Ramos (cell line): Measurements from ENCODE around the gene MTHFSD.

ENCODE experiments used
- in situ Hi-C: fragments of 300-500 bp; cut with MboI; formaldehyde crosslinking; loops from one replicate; pipeline ENCODE4 v1.14.3; 2022; ENCODE audit warnings: low sequenced_read_pairs; ENCODE audit not compliant: unreplicated experiment

MTHFSD gene

GRCh38 chr16:86508028-86508946, 46.7 kb downstream of the MTHFSD start:
- in situ Hi-C loops = no loop called here

GRCh38 chr16:86507173-86508027, 47.6 kb downstream of the MTHFSD start:
- in situ Hi-C loops = no loop called here

- in situ Hi-C loops = no loop called here
These were observed 48.9 kb downstream of the MTHFSD start for GRCh38 chr16:86505899-86506864.

GRCh38 chr16:86505185-86505898, 49.7 kb downstream of the MTHFSD start:
- in situ Hi-C loops = no loop called here

- in situ Hi-C loops = no loop called here
These were observed 50.5 kb downstream of the MTHFSD start for GRCh38 chr16:86504315-86505184.

- in situ Hi-C loops = no loop called here
These were observed 51.2 kb downstream of the MTHFSD start for GRCh38 chr16:86503830-86504229.

GRCh38 chr16:86502856-86503748, 51.9 kb downstream of the MTHFSD start:
- in situ Hi-C loops = no loop called here

GRCh38 chr16:86501989-86502855, 52.8 kb downstream of the MTHFSD start:
- in situ Hi-C loops = no loop called here

- in situ Hi-C loops = no loop called here
These were observed 54.1 kb downstream of the MTHFSD start for GRCh38 chr16:86500708-86501510.

- in situ Hi-C loops = no loop called here
These were observed 54.9 kb downstream of the MTHFSD start for GRCh38 chr16:86499889-86500707.

- in situ Hi-C loops = no loop called here
These were observed 55.6 kb downstream of the MTHFSD start for GRCh38 chr16:86499440-86499786.

GRCh38 chr16:86498671-86499439, 56.2 kb downstream of the MTHFSD start:
- in situ Hi-C loops = no loop called here

- in situ Hi-C loops = no loop called here
These were observed 56.8 kb downstream of the MTHFSD start for GRCh38 chr16:86498155-86498670.

- in situ Hi-C loops = no loop called here
These were observed 57.4 kb downstream of the MTHFSD start for GRCh38 chr16:86497551-86498021.
